Epithelial cell of proximal tubule (primary cell): ENCODE results near the gene LMO4. TPM values are rescaled to one million over a fixed set of nuclear protein-coding genes. Genes with fewer than 3 reads are reported as not detected.

ENCODE experiments used
- DNase-seq: peaks from one replicate; pipeline ENCODE4 v3.0.0-alpha.2; 2011; ENCODE audit warnings: low read depth
- H3K4me3 ChIP-seq: 2 replicates; pipeline ENCODE4 v1.5.1; 2011; ENCODE audit warnings: low read depth, mild to moderate bottlenecking, low read length
- total RNA-seq: library from RNA; depleted of rRNA; stranded (reverse); fragments of >200 nt; gene quantifications from 2 replicates; pipeline ENCODE4 v1.2.3, GENCODE V29; 2015
- TF ChIP-seq, protein P1 (sequence below): conservative IDR thresholded peaks from 2 replicates; pipeline ENCODE4 v1.5.1; 2012; ENCODE audit warnings: low read depth, mild to moderate bottlenecking, low read length

The LMO4 gene
- total RNA-seq, 1 donor from 2014 or later = 23.4 TPM

GRCh38 chr1:87344231-87344630, 15.6 kb downstream of the LMO4 start:
- no peak overlapping the region for H3K4me3 ChIP-seq
- TF ChIP-seq, protein P1, sequence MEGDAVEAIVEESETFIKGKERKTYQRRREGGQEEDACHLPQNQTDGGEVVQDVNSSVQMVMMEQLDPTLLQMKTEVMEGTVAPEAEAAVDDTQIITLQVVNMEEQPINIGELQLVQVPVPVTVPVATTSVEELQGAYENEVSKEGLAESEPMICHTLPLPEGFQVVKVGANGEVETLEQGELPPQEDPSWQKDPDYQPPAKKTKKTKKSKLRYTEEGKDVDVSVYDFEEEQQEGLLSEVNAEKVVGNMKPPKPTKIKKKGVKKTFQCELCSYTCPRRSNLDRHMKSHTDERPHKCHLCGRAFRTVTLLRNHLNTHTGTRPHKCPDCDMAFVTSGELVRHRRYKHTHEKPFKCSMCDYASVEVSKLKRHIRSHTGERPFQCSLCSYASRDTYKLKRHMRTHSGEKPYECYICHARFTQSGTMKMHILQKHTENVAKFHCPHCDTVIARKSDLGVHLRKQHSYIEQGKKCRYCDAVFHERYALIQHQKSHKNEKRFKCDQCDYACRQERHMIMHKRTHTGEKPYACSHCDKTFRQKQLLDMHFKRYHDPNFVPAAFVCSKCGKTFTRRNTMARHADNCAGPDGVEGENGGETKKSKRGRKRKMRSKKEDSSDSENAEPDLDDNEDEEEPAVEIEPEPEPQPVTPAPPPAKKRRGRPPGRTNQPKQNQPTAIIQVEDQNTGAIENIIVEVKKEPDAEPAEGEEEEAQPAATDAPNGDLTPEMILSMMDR = no peak
- DNase-seq = no peak

GRCh38 chr1:87346130-87346814, 17.6 kb downstream of the LMO4 start:
- no peak overlapping the region for H3K4me3 ChIP-seq
- DNase-seq = no peak

GRCh38 chr1:87348341-87349019, 19.8 kb downstream of the LMO4 start:
- DNase-seq = no peak
- TF ChIP-seq, protein P1 = no peak
- H3K4me3 ChIP-seq = no peak overlapping the region

More at GRCh38 chr1:87346130-87346814, 17.6 kb downstream of the LMO4 start:
- TF ChIP-seq, protein P1 = no peak

DNA sequence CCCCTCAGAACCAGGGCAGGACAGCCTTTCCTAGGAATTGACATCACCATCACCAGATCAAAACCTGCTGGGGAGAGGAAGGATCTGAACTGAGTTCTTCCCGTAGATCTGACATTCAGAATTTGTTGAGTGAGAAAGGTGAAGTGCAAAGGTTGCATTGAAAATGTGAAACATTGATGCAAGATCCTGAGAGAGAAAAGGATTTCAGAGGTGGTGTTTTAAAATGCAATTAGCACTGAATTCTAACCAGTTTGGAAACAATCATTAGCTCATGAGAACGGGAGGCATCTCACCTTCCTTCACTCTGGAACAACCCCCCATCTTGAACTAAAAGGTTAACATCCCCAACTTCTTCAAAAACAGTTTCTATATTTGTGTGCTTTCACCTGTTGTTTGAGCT, 20.4 kb downstream of the LMO4 start:
- no peak for DNase-seq
- no peak overlapping the region for H3K4me3 ChIP-seq
- TF ChIP-seq, protein P1 = no peak

DNA sequence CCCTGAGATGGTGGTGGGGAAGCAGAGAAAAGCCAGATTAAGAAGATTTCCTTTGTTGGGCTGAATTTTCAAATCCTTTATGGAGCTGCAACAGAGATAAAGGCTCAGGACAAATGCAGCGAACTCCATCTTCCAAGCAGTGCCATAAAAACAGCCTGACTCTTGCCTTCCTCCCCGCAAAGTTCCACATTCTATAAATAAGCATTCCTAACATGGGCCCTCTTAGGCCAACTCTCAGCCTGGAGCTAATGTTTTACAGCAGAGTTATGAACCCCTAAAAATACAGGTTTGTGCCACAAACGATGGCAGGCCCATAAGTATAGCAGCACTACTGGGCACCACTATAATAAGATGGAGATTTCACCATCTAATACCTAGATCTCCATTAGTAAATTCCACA, 27.2 kb downstream of the LMO4 start:
- DNase-seq = no peak
- TF ChIP-seq, protein P1 = no peak
- no peak overlapping the region for H3K4me3 ChIP-seq

DNA sequence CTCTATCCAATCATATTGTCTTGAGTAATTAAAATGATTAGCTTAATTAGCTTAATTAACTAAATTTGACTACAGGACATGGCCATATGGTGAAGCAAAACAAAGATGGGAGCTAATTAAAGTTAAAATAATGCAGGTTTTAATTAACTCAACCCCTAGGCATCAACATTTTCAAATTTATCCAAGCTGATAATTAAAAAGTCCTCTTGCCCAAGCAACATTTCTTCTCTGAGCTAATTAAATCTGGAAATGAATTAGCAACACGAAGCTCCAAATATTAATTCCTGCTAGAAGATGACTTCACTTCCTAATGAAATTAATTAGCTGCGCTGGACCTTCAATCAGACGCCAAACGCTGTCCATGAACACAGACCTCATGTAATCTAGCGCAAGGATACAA, 27.9 kb downstream of the LMO4 start:
- no peak overlapping the region for H3K4me3 ChIP-seq
- TF ChIP-seq, protein P1 = no peak
- no peak for DNase-seq
